ENCODE measurements around the gene TEX22.

Gene TEX22

GRCh38 chr14:105398044-105398725, at the start of gene TEX22 (continued):
- TF ChIP-seq ZNF639 (tag by site-specific recombination; IDR thresholded peaks at IDR 0.05) = no peak
- TF ChIP-seq ZNF544 (tag by site-specific recombination; IDR thresholded peaks at IDR 0.05) = no peak
- TF ChIP-seq ZNF792 (tag by site-specific recombination; IDR thresholded peaks at IDR 0.05) = no peak
- no peak for TF ChIP-seq WT1 (tag by site-specific recombination; IDR thresholded peaks at IDR 0.05)
- no peak for TF ChIP-seq ZSCAN23 (tag by site-specific recombination; IDR thresholded peaks at IDR 0.05)
- TF ChIP-seq ZNF426 (tag by site-specific recombination; IDR thresholded peaks at IDR 0.05) = no peak
- TF ChIP-seq FEZF1 (tag by site-specific recombination; IDR thresholded peaks at IDR 0.05) = no peak
- peak; percentile 9 for TF ChIP-seq ZNF341 (tag by site-specific recombination; IDR thresholded peaks at IDR 0.05; ENCODE audit: low read depth)
- TF ChIP-seq ZNF654 (tag by site-specific recombination; IDR thresholded peaks at IDR 0.05; ENCODE audit: low read depth) = no peak
- no peak for TF ChIP-seq ZNF37A (tag by site-specific recombination; IDR thresholded peaks at IDR 0.05)
- 0 out of 2 replicates have a peak, but pooled peaks have one; percentile 9 for TF ChIP-seq OVOL3 (tag by site-specific recombination; IDR thresholded peaks at IDR 0.05)
- TF ChIP-seq ZBTB7A (tag by site-specific recombination; IDR thresholded peaks at IDR 0.05; ENCODE audit: low read depth) = peak; percentile 97
- TF ChIP-seq ZEB2 (tag by site-specific recombination; IDR thresholded peaks at IDR 0.05) = peak; percentile 95
- TF ChIP-seq PRDM1 (tag by site-specific recombination; IDR thresholded peaks at IDR 0.05) = no peak
- TF ChIP-seq ZNF776 (tag by site-specific recombination; IDR thresholded peaks at IDR 0.05; ENCODE audit: borderline replicate concordance) = no peak
- 0 out of 2 replicates have a peak, but pooled peaks have one; percentile 13 for TF ChIP-seq ZNF610 (tag by site-specific recombination; IDR thresholded peaks at IDR 0.05; ENCODE audit: borderline replicate concordance)
- TF ChIP-seq BCL6B (tag by site-specific recombination; IDR thresholded peaks at IDR 0.05) = no peak
- TF ChIP-seq ZNF214 (tag by site-specific recombination; IDR thresholded peaks at IDR 0.05; ENCODE audit: borderline replicate concordance) = no peak
- peak; percentile 39; the same call in 1 of the 2 replicates for TF ChIP-seq YY1 (tag by site-specific recombination; IDR thresholded peaks at IDR 0.05)
- TF ChIP-seq, protein P1, sequence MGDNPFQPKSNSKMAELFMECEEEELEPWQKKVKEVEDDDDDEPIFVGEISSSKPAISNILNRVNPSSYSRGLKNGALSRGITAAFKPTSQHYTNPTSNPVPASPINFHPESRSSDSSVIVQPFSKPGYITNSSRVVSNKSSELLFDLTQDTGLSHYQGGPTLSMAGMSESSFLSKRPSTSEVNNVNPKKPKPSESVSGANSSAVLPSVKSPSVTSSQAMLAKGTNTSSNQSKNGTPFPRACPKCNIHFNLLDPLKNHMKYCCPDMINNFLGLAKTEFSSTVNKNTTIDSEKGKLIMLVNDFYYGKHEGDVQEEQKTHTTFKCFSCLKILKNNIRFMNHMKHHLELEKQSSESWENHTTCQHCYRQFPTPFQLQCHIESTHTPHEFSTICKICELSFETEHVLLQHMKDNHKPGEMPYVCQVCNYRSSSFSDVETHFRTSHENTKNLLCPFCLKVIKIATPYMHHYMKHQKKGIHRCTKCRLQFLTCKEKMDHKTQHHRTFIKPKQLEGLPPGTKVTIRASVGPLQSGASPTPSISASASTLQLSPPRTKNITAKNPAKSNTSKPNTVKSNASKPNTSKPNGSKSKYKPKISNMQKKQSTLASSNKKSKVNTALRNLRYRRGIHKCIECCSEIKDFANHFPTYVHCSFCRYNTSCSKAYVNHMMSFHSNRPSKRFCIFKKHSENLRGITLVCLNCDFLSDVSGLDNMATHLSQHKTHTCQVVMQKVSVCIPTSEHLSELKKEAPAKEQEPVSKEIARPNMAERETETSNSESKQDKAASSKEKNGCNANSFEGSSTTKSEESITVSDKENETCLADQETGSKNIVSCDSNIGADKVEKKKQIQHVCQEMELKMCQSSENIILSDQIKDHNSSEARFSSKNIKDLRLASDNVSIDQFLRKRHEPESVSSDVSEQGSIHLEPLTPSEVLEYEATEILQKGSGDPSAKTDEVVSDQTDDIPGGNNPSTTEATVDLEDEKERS (tag by site-specific recombination; IDR thresholded peaks at IDR 0.05) = no peak
- TF ChIP-seq RBAK (tag by site-specific recombination; IDR thresholded peaks at IDR 0.05) = no peak
- no peak for TF ChIP-seq ZBTB49 (tag by site-specific recombination; IDR thresholded peaks at IDR 0.05; ENCODE audit: low read depth)
- no peak for TF ChIP-seq ZNF658 (tag by site-specific recombination; IDR thresholded peaks at IDR 0.05)
- TF ChIP-seq, protein P2, sequence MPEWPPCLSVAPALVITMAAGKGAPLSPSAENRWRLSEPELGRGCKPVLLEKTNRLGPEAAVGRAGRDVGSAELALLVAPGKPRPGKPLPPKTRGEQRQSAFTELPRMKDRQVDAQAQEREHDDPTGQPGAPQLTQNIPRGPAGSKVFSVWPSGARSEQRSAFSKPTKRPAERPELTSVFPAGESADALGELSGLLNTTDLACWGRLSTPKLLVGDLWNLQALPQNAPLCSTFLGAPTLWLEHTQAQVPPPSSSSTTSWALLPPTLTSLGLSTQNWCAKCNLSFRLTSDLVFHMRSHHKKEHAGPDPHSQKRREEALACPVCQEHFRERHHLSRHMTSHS (tag by site-specific recombination; IDR thresholded peaks at IDR 0.05) = no peak
- no peak for TF ChIP-seq ZNF174 (tag by site-specific recombination; IDR thresholded peaks at IDR 0.05)
- no peak for TF ChIP-seq ZNF202 (tag by site-specific recombination; IDR thresholded peaks at IDR 0.05; ENCODE audit: borderline replicate concordance)
- TF ChIP-seq, protein P3, sequence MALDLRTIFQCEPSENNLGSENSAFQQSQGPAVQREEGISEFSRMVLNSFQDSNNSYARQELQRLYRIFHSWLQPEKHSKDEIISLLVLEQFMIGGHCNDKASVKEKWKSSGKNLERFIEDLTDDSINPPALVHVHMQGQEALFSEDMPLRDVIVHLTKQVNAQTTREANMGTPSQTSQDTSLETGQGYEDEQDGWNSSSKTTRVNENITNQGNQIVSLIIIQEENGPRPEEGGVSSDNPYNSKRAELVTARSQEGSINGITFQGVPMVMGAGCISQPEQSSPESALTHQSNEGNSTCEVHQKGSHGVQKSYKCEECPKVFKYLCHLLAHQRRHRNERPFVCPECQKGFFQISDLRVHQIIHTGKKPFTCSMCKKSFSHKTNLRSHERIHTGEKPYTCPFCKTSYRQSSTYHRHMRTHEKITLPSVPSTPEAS (tag by site-specific recombination; IDR thresholded peaks at IDR 0.05) = no peak; the same call in 1 of the 2 replicates
- TF ChIP-seq SP2 (tag by site-specific recombination; IDR thresholded peaks at IDR 0.05) = peak; percentile 81
- peak; percentile 60; the same call in 1 of the 2 replicates for TF ChIP-seq ZBTB17 (tag by site-specific recombination; IDR thresholded peaks at IDR 0.05)
- peak; percentile 73; the same call in 1 of the 2 replicates for TF ChIP-seq KLF10 (tag by site-specific recombination; IDR thresholded peaks at IDR 0.05)
- no peak for TF ChIP-seq ZNF558 (tag by site-specific recombination; IDR thresholded peaks at IDR 0.05)
